B cell (primary cell): ENCODE data around the gene NCOA1. TPM values are rescaled to one million over a fixed set of nuclear protein-coding genes. Genes with fewer than 3 reads are reported as not detected.

Experiments used
- ATAC-seq: fragments of 200-7000 bp; cut with Tn5 transposase; one replicate; pipeline ENCODE4 v1.10.0; 2021; ENCODE audit warnings: low read depth, mild to moderate bottlenecking, moderate number of reproducible peaks, moderate library complexity
- CTCF ChIA-PET: fragments of 350-600 bp; sonication (Branson Sonifier 250); formaldehyde crosslinking; loops from one replicate; lab custom pipeline; 2021; ENCODE audit warnings: antibody characterized with exemption, inconsistent platforms; lab: Charles Lee
- POLR2A ChIA-PET: fragments of 350-600 bp; sonication (Branson Sonifier 250); formaldehyde crosslinking; loops from one replicate; lab custom pipeline; 2021; ENCODE audit warnings: antibody characterized with exemption; lab: Charles Lee
- DNase-seq: peaks from one replicate; pipeline ENCODE4 v3.0.0; 2013
- H2AFZ ChIP-seq: 2 replicates; pipeline ENCODE4 v1.6.1; 2012; ENCODE audit warnings: mild to moderate bottlenecking, low read depth, low read length; ENCODE audit not compliant: insufficient read depth, poor library complexity, severe bottlenecking
- H3K27ac ChIP-seq, 2 donors: 1 replicate in 1 of 2; 2 replicates in 1 of 2; pipeline ENCODE4 v1.5.1; 2012 to 2013; ENCODE audit warnings: low read length in 2 of 2, mild to moderate bottlenecking in 2 of 2, moderate library complexity in 1 of 2
- H3K27me3 ChIP-seq, 4 experiments: fragments of 200-600 bp in 1 of 4; sonication (generic) in 1 of 4; replicated peaks in 1 of 4; 1 replicate in 2 of 4; 2 replicates in 2 of 4; pipeline versions ENCODE4 v1.6.1 to v1.7.0; 2013 to 2016; ENCODE audit warnings: low read length in 3 of 4, mild to moderate bottlenecking in 2 of 4, mixed read lengths in 1 of 4, moderate library complexity in 1 of 4; ENCODE audit not compliant: insufficient read depth in 4 of 4, control insufficient read depth in 3 of 4; ENCODE audit errors: control extremely low read depth in 1 of 4
- H3K36me3 ChIP-seq, 2 experiments: replicated peaks in 1 of 2; 1 replicate in 1 of 2; 2 replicates in 1 of 2; pipeline versions ENCODE4 v1.6.1 to v1.7.1; 2013; ENCODE audit warnings: low read length in 1 of 2; ENCODE audit not compliant: insufficient read depth in 2 of 2, control insufficient read depth in 1 of 2; ENCODE audit errors: control extremely low read depth in 1 of 2, extremely low read depth in 1 of 2
- H3K4me1 ChIP-seq, 2 donors: fragments of 200-600 bp in 1 of 2; sonication (generic) in 1 of 2; 1 replicate in 1 of 2; 2 replicates in 1 of 2; pipeline versions ENCODE4 v1.5.1 to v1.6.1; 2013 to 2017; ENCODE audit warnings: low read length in 2 of 2; ENCODE audit not compliant: control insufficient read depth in 2 of 2, insufficient read depth in 2 of 2
- H3K4me2 ChIP-seq: replicated peaks from 2 replicates; pipeline ENCODE3; 2012; ENCODE audit warnings: mild to moderate bottlenecking, low read depth, low read length; ENCODE audit not compliant: poor library complexity, severe bottlenecking
- H3K4me3 ChIP-seq, 5 experiments: fragments of 200-600 bp in 1 of 5; sonication (generic) in 1 of 5; 1 replicate in 3 of 5; 2 replicates in 2 of 5; pipeline versions ENCODE4 v1.5.1 to v1.7.0; 2011 to 2016; ENCODE audit warnings: low read length in 4 of 5, mild to moderate bottlenecking in 4 of 5, low read depth in 2 of 5, control low read depth in 1 of 5, moderate library complexity in 1 of 5; ENCODE audit not compliant: insufficient read depth in 1 of 5; ENCODE audit errors: control extremely low read depth in 1 of 5, extremely low read depth in 1 of 5
- H3K79me2 ChIP-seq: fragments of 200-600 bp; sonication (generic); one replicate; pipeline ENCODE4 v1.6.0; 2016; ENCODE audit warnings: low read length; ENCODE audit not compliant: control insufficient read depth, insufficient read depth
- H3K9ac ChIP-seq: fragments of 200-600 bp; sonication (generic); 2 replicates; pipeline ENCODE4 v1.6.1; 2017; ENCODE audit warnings: mild to moderate bottlenecking, low read length, moderate library complexity
- H3K9me3 ChIP-seq, 3 donors: one replicate each; pipeline versions ENCODE4 v1.6.1 to v1.7.1; 2013; ENCODE audit warnings: low read length in 2 of 3; ENCODE audit not compliant: control insufficient read depth in 2 of 3, insufficient read depth in 1 of 3; ENCODE audit errors: control extremely low read depth in 1 of 3
- H4K20me1 ChIP-seq: 2 replicates; pipeline ENCODE4 v1.6.0; 2012; ENCODE audit warnings: mild to moderate bottlenecking, low read length; ENCODE audit not compliant: insufficient read depth, control insufficient read depth, poor library complexity, severe bottlenecking
- H3K27ac Mint-ChIP-seq: one replicate; pipeline ENCODE4 v1.8.0; 2021; ENCODE audit warnings: mixed read lengths
- H3K27me3 Mint-ChIP-seq: one replicate; pipeline ENCODE4 v1.8.0; 2021; ENCODE audit warnings: mixed read lengths
- H3K4me1 Mint-ChIP-seq: one replicate; pipeline ENCODE4 v1.8.0; 2021; ENCODE audit warnings: mixed read lengths
- H3K4me3 Mint-ChIP-seq: one replicate; pipeline ENCODE4 v1.8.0; 2021; ENCODE audit warnings: mixed read lengths
- H3K9me3 Mint-ChIP-seq: one replicate; pipeline ENCODE4 v1.8.0; 2022; ENCODE audit warnings: mixed read lengths; ENCODE audit not compliant: insufficient read depth
- EZH2 ChIP-seq: IDR thresholded peaks from 2 replicates; pipeline ENCODE4 v1.6.1; 2012; ENCODE audit warnings: borderline replicate concordance, low read depth, mild to moderate bottlenecking, moderate library complexity, low read length; ENCODE audit not compliant: insufficient read depth, poor library complexity, severe bottlenecking
- WGBS: methylation state at CpG from one replicate; pipeline ENCODE4 v1.1.5; 2013; ENCODE audit warnings: missing lambda C conversion rate; ENCODE audit not compliant: insufficient coverage; 5-methylcytosine and 5-hydroxymethylcytosine counted together
- intact Hi-C: fragments of 100-400 bp; cut with micrococcal nuclease; formaldehyde crosslinking; loops from one replicate; pipeline ENCODE4 v1.10.0; 2022
- polyA plus RNA-seq: library from polyadenylated mRNA; depleted of rRNA; stranded (reverse); fragments of >200 nt; gene quantifications from 2 replicates; pipeline ENCODE4 v1.2.3, GENCODE V29; 2012
- total RNA-seq, 2 donors: library from RNA; stranded (reverse); fragments of 120-200 nt in 1 of 2; gene quantifications; 1 replicate in 1 of 2; 2 replicates in 1 of 2; pipeline versions ENCODE4 v1.2.3 to v1.2.4, GENCODE V29; 2013 to 2022
- TF ChIP-seq, protein P1 (sequence below): fragments of 200-600 bp; IDR thresholded peaks from one replicate; pipeline ENCODE4 v1.8.0; 2022; ENCODE audit warnings: antibody characterized with exemption, mild to moderate bottlenecking

NCOA1 gene
- total and polyA plus RNA-seq, 2 donors (not counting 1 experiment from before 2014, with no cell fraction given): 11.6 to 49.1 TPM

DNA sequence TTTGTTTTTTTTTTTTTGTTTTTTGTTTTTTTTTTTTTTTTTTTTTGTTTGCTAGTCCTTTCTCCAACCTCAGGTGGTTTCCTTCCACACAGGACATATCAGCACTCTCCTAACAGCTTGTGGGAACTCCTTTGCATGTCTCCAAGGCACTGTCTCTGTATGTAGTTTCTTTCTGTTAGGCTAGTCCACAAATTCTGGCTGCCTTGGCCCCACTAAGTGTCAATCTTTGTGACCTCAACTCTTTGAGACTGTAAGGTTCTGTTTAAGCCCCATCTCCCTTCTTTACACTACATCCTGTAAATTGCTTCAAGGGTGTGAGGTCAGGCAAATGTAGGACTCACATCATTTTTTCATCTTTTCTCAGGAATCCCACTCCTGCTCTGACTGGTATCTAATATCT lies 85.1 kb downstream of the NCOA1 start:
- Mint-ChIP-seq H3K4me3 (no peak overlapping the region), H3K4me1 (peaks cover 49% of the 10 kb centered on the region), H3K9me3 (no peaks in the 10 kb centered on the region), H3K27ac (no peak overlapping the region), H3K27me3 (no peaks in the 10 kb centered on the region)
- peaks cover 25% of the 10 kb centered on the region for H4K20me1 ChIP-seq
- ChIA-PET CTCF (no interaction called here), POLR2A (no interaction called here)
- H3K9me3 ChIP-seq: peaks cover 0 to under 1% (median 0%) of the 10 kb centered on the region in 3 donors
- no peak for DNase-seq
- H3K4me2 ChIP-seq: no peak overlapping the region
- peaks cover 12 to 20% of the 10 kb centered on the region in 2 donors for H3K4me1 ChIP-seq
- ATAC-seq: no peak
- TF ChIP-seq, protein P1, sequence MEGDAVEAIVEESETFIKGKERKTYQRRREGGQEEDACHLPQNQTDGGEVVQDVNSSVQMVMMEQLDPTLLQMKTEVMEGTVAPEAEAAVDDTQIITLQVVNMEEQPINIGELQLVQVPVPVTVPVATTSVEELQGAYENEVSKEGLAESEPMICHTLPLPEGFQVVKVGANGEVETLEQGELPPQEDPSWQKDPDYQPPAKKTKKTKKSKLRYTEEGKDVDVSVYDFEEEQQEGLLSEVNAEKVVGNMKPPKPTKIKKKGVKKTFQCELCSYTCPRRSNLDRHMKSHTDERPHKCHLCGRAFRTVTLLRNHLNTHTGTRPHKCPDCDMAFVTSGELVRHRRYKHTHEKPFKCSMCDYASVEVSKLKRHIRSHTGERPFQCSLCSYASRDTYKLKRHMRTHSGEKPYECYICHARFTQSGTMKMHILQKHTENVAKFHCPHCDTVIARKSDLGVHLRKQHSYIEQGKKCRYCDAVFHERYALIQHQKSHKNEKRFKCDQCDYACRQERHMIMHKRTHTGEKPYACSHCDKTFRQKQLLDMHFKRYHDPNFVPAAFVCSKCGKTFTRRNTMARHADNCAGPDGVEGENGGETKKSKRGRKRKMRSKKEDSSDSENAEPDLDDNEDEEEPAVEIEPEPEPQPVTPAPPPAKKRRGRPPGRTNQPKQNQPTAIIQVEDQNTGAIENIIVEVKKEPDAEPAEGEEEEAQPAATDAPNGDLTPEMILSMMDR: no peak
- TF ChIP-seq EZH2: no peak
- no peaks in the 10 kb centered on the region for H3K27me3 ChIP-seq
- H3K36me3 ChIP-seq: peaks cover 0 to 4% of the 10 kb centered on the region in 2 experiments
- H2AFZ ChIP-seq: no peak overlapping the region
- H3K4me3 ChIP-seq: no peak overlapping the region
- no peak overlapping the region for H3K9ac ChIP-seq
- intact Hi-C loops: no loop called here
- peaks cover 35% of the 10 kb centered on the region for H3K79me2 ChIP-seq
- H3K27ac ChIP-seq: no peak overlapping the region

DNA sequence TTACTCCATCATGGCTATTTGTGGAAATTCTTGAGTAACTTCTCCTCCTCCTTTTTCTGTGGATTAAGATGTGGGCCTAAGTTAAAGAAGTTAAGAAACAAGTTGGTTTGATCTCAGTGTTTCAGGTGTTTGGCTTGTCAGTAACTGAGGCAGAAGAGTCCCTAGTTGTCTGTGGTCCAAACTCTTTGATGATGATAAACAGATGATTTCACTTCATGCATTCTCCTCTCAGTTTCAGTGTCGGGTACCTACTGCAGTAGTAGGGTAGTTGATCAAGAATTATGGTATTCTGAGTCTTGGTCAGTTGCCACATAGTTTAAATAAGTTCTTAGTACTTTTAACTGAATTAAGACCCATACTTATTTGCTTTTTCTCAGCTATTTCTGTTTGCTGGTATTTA lies 85.6 kb downstream of the NCOA1 start:
- Mint-ChIP-seq H3K4me1 (peaks cover 54% of the 10 kb centered on the region), H3K4me3 (no peak overlapping the region), H3K27ac (no peak overlapping the region), H3K9me3 (no peaks in the 10 kb centered on the region), H3K27me3 (no peaks in the 10 kb centered on the region)
- Histone ChIP-seq H3K79me2 (peaks cover 39% of the 10 kb centered on the region), H4K20me1 (peaks cover 25% of the 10 kb centered on the region), H3K4me2 (no peak overlapping the region), H3K36me3 (peaks cover 0 to 2% of the 10 kb centered on the region in 2 experiments), H3K9ac (no peak overlapping the region), H3K27ac (no peak overlapping the region), H3K4me1 (peaks cover 12 to 20% of the 10 kb centered on the region in 2 donors), H3K9me3 (peaks cover 0 to 4% (median 0%) of the 10 kb centered on the region in 3 donors), H2AFZ (no peak overlapping the region), H3K27me3 (no peaks in the 10 kb centered on the region), H3K4me3 (no peak overlapping the region)
- POLR2A ChIA-PET: no interaction called here
- no CpG with 5 or more reads among the region's 1 CpG for WGBS
- intact Hi-C loops: no loop called here
- ATAC-seq (no peak), DNase-seq (no peak)
- TF ChIP-seq EZH2: no peak
- CTCF ChIA-PET: no interaction called here
